BLaER1 treated with 17β-estradiol and CSF1 and Interleukin-3, amounts not matched to agents 10 nM and 100 nM (cell line): ENCODE results near the gene HDAC11.

Source experiments
- H3K27ac ChIP-seq, 11 experiments: shearing (Covaris generic); formaldehyde crosslinking; 2 replicates each; pipeline ENCODE4 v1.8.1; 2022
- H3K27me3 ChIP-seq, 11 experiments: shearing (Covaris generic); formaldehyde crosslinking; 2 replicates each; pipeline ENCODE4 v1.8.1; 2022
- H3K36me3 ChIP-seq, 11 experiments: shearing (Covaris generic); formaldehyde crosslinking; 2 replicates each; pipeline ENCODE4 v1.8.1; 2022
- H3K4me1 ChIP-seq, 10 experiments: shearing (Covaris generic); formaldehyde crosslinking; 2 replicates each; pipeline ENCODE4 v1.8.1; 2022
- H3K4me2 ChIP-seq, 11 experiments: shearing (Covaris generic); formaldehyde crosslinking; 2 replicates each; pipeline ENCODE4 v1.8.1; 2022
- H3K4me3 ChIP-seq, 10 experiments: shearing (Covaris generic); formaldehyde crosslinking; 2 replicates each; pipeline ENCODE4 v1.8.1; 2022
- H3K9ac ChIP-seq, 11 experiments: shearing (Covaris generic); formaldehyde crosslinking; 2 replicates each; pipeline ENCODE4 v1.8.1; 2022
- H3K9me3 ChIP-seq, 11 experiments: shearing (Covaris generic); formaldehyde crosslinking; replicated peaks in 1 of 11; 2 replicates each; pipeline ENCODE4 v1.8.1; 2022
- H4K20me1 ChIP-seq, 11 experiments: shearing (Covaris generic); formaldehyde crosslinking; 2 replicates each; pipeline ENCODE4 v1.8.1; 2022
- Cebpa-rat ChIP-seq, 11 experiments: shearing (Covaris generic); IDR thresholded peaks; 2 replicates each; pipeline ENCODE4 v1.8.1; 2022

HDAC11 gene

DNA sequence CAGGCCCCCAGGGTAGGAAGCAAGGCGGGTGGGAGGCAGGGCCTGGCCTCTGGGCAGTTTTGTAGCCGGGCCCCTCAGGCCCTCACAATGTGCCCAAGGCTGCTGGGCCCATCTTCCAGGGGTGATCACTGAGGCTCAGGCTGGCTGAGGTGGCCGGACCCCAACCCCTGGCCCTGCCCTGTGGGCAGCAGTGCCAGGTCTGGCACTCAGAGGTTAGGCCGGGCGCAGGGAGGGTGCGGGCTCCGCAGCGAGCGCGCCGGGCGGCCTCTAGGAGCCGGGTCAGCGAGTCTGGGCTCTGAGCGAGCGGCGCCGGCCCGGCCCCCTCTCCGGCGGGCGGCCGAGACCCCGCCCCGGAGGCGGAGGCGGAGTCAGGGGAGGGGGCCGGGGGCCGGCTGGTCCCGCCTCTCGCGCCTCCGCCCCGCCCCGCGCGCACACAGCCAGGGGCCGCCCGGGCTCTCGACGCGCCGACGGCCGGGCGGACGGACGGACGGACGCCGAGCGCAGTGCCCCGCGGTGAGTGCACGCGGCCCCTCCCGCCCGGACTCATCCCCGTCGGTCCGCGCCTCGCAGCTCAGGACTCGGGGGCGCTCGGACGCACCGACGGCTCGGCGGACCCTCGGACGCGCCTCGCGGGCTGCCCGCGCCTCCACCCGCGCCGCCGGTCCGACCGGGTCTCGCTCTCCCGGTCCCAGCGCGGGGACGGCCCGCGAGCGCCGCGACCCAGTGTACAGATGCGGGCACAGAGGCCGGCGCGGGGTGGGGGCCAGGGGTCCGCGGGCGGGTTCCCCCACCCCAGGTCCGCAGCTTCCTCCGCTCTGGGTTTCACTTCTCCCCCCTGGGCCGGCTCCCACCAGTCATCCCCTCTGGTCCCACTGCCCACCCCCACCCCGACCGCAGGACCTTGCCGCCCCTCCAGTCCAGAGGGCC lies 68.9 kb downstream of the HDAC11 start, which contains the start of gene FBLN2:
FBLN2 (plus strand) TSS at position 430 of the 927 bp plus-strand sequence. CDS start 21,231 bp downstream, outside the sequence.
- H3K27ac ChIP-seq = peak within 1 kb of the TSS in 1 of 11 experiments; percentile 26; a peak in 1 of 22 replicates

DNA sequence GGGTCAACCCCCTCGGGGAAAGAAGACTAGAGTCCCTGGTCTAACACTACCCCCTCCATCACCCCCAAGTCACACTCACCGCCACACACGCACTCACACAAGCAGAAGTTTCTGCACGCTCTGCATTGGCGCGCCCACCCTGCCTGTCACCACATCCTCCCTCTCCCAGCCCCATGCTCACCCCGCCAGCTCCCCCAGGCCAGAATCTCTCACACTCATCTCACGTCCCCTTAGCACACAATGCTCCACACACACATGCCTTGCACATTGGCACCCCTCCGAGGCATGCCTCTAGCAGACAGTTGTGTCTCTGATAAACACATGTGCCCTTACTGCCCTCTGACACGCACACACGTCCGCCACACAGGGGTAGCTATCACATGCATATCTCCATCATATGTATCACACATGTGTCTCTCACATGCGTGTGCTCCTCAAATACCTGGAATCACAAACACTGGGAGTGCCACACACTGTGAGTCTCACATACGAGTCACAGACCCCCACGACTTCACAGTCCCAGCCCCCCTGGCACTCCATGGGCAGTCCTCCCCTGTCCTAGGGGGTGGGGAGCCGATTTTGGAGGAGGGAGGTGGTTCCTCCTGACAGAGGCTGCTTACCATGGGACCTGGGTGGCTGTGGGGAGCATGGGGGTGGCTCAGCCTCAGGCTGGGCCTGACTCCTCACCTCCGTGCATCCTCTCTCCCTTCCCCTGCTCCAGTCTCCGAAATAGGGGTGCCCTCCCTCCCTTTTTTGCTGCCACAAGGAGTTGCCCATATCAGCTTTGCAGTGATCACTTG lies 69.7 kb downstream of the HDAC11 start:
- peaks cover 19 to 76% (median 59%) of the 10 kb centered on the region in 10 experiments; a peak in 19 of 20 replicates for H3K4me1 ChIP-seq
- no peaks in the 10 kb centered on the region for H3K36me3 ChIP-seq
- H3K4me2 ChIP-seq = peak overlapping the region; percentile 67 to 85 (median 78)
- peaks cover 0 to 30% (median 0%) of the 10 kb centered on the region in 11 experiments; a peak in 7 of 22 replicates for H4K20me1 ChIP-seq
- peak overlapping the region in 1 of 11 experiments; percentile 19; a peak in 1 of 22 replicates for H3K27ac ChIP-seq
- no peaks in the 10 kb centered on the region for H3K9me3 ChIP-seq
- H3K27me3 ChIP-seq = peaks cover 13 to 29% (median 22%) of the 10 kb centered on the region in 11 experiments
- TF ChIP-seq Cebpa-rat (IDR thresholded peaks at IDR 0.05) = no peak
- H3K9ac ChIP-seq = peak overlapping the region in 2 of 11 experiments; percentile 13 to 21; a peak in 3 of 22 replicates
- peak overlapping the region in 2 of 10 experiments; percentile 44 to 54; a peak in 2 of 20 replicates for H3K4me3 ChIP-seq

More for the DNA sequence above, 68.9 kb downstream of the HDAC11 start, which contains the start of gene FBLN2:
- TF ChIP-seq Cebpa-rat (IDR thresholded peaks at IDR 0.05) = no peak
- H3K27me3 ChIP-seq = peaks cover 13 to 29% (median 22%) of the 10 kb centered on the region in 11 experiments
- H3K9ac ChIP-seq = peak within 1 kb of the TSS in 4 of 11 experiments; percentile 15 to 38 (median 23); a peak in 3 of 22 replicates
- peak within 1 kb of the TSS; percentile 67 to 85 (median 78) for H3K4me2 ChIP-seq
- H3K4me3 ChIP-seq = peak within 1 kb of the TSS in 8 of 10 experiments; percentile 28 to 54 (median 44); a peak in 14 of 20 replicates
- H3K9me3 ChIP-seq = no peaks in the 10 kb centered on the region
- H4K20me1 ChIP-seq = peaks cover 0 to 30% (median 0%) of the 10 kb centered on the region in 11 experiments; a peak in 7 of 22 replicates
- peaks cover 26 to 79% (median 63%) of the 10 kb centered on the region in 10 experiments; a peak in 19 of 20 replicates for H3K4me1 ChIP-seq
- H3K36me3 ChIP-seq = no peaks in the 10 kb centered on the region

DNA sequence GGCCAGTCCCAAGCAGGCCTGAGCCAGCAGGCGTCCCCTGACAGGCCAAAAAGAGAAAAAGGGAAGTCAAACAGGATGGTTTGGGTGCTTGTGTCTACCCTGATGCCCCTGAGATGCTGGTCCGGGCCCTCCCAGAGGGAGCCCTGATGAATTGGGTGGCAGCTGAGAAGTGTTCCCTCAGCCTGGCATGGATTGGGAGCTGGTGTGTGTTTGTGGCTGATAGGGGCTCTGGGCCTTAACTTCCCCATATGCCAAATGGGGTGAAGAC lies 70.3 kb downstream of the HDAC11 start:
- no peak overlapping the region for H3K4me3 ChIP-seq
- TF ChIP-seq Cebpa-rat (IDR thresholded peaks at IDR 0.05) = no peak
- H3K4me1 ChIP-seq = peaks cover 17 to 71% (median 53%) of the 10 kb centered on the region in 10 experiments; a peak in 19 of 20 replicates
- H3K4me2 ChIP-seq = peak overlapping the region; percentile 67 to 85 (median 78); a peak in 20 of 22 replicates
- peaks cover 13 to 29% (median 22%) of the 10 kb centered on the region in 11 experiments for H3K27me3 ChIP-seq
- no peaks in the 10 kb centered on the region for H3K36me3 ChIP-seq
- no peaks in the 10 kb centered on the region for H3K9me3 ChIP-seq
- H4K20me1 ChIP-seq = peaks cover 0 to 30% (median 0%) of the 10 kb centered on the region in 11 experiments; a peak in 7 of 22 replicates
- H3K9ac ChIP-seq = peak overlapping the region in 2 of 11 experiments; percentile 13 to 21; a peak in 3 of 22 replicates
- H3K27ac ChIP-seq = peak overlapping the region in 1 of 11 experiments; percentile 19; a peak in 1 of 22 replicates

DNA sequence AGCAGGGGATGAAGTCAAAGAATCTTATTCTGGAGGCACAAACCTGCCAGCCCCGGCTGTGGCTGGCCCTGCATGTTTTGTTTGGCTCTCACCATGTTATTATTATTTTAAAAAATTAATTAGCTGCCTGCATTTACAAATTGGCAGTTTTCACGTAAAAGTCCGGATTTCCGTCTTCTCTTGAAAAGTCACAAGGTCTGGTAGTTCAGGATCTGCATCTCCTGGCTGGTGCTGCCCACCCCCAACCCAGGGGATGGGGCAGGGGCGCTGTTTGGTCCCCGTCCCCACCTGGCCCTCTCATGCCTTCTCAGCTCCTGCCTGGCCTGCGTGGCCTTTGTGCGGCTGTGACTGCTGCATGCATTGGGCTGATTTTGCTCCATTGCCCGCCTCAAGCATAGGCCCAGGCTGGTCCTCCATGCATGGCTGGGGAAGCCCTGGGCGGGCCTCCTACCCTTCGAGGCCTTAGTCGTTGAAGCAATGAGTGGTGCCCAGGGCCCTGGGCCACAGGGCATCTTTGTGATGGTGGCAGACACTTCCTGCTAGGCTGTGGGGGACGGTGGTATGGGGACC lies 70.8 kb downstream of the HDAC11 start:
- Histone ChIP-seq H3K36me3 (no peaks in the 10 kb centered on the region), H4K20me1 (peaks cover 0 to 29% (median 0%) of the 10 kb centered on the region in 11 experiments; a peak in 7 of 22 replicates), H3K27me3 (peaks cover 13 to 29% (median 22%) of the 10 kb centered on the region in 11 experiments), H3K27ac (no peak overlapping the region), H3K4me2 (peak overlapping the region in 9 of 11 experiments; percentile 68 to 85 (median 80); a peak in 18 of 22 replicates), H3K9ac (peak overlapping the region in 1 of 11 experiments; percentile 18; a peak in 1 of 22 replicates), H3K4me3 (no peak overlapping the region), H3K4me1 (peaks cover 17 to 68% (median 49%) of the 10 kb centered on the region in 10 experiments; a peak in 19 of 20 replicates), H3K9me3 (no peaks in the 10 kb centered on the region)
- no peak for TF ChIP-seq Cebpa-rat (IDR thresholded peaks at IDR 0.05)

DNA sequence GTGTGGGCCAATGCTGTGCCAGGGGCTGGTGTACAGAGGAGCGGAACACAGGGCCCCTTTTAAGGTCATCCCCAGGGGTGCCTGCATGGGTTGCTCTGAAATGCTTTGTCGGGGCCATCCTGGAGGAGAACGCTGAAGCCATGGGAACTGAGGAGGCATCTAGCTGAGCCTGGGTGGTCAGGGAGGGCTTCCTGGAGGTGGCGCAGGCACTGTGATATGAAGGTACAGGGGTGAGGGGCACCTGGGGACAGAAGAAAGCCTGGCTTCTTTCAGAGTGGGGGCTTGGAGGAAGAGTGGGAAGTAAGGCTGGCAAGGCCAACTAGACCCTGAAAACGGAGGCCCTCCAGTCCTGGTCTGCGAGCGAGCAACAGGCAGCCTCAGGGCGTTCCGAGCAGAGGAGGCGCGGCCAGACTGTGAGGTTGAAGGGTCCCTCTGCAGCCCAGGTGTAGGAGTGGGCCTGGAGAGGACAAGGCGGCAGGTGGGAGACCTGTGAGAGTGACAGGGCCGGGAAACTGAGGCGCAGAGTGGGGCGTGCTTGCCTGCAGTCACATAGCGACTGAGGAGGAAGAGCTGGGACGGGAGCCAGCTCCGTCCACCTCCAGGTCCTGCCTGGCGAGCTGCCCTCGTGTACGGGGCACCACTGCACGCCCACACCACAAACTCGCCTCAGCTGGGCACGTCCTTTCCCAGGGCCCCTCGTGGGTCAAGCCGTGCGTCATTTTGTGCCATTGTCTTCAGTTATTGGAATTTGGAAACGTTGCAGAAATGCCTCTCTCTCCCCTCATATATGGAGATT lies 72.9 kb downstream of the HDAC11 start:
- no peak for TF ChIP-seq Cebpa-rat (IDR thresholded peaks at IDR 0.05)
- Histone ChIP-seq H3K36me3 (no peaks in the 10 kb centered on the region), H3K9me3 (no peaks in the 10 kb centered on the region), H4K20me1 (peaks cover 0 to 23% (median 0%) of the 10 kb centered on the region in 11 experiments; a peak in 7 of 22 replicates), H3K4me1 (peaks cover 17 to 81% (median 59%) of the 10 kb centered on the region in 10 experiments; a peak in 19 of 20 replicates), H3K4me2 (peak overlapping the region in 3 of 11 experiments; percentile 5 to 29 (median 14); a peak in 1 of 22 replicates), H3K9ac (no peak overlapping the region), H3K4me3 (no peak overlapping the region), H3K27me3 (peaks cover 13 to 23% (median 20%) of the 10 kb centered on the region in 11 experiments), H3K27ac (no peak overlapping the region)

DNA sequence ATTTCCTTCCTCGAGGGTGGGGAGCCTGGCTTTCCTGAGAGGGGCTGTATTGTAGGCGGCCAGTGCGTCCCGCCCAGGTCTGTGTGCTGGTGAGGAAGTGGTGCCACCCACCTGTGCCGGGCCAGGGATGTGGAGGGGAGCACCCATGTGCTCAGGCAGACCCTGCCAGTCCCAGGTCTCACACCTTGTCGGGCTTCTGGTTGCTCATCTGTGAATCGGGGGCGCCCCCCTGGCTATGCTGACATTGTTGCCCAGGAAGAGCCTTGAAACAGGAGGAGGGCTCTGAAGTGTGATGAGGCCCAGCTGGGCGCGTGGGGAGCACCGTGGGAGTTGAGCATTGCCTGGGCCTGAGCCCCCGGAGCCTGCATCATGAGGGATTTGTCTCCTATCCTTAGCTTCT lies 73.6 kb downstream of the HDAC11 start:
- peaks cover 7 to 17% (median 14%) of the 10 kb centered on the region in 11 experiments for H3K27me3 ChIP-seq
- H3K36me3 ChIP-seq = no peaks in the 10 kb centered on the region
- peak overlapping the region in 6 of 11 experiments; percentile 23 to 47 (median 33); a peak in 9 of 22 replicates for H3K4me2 ChIP-seq
- H4K20me1 ChIP-seq = peaks cover 0 to 18% (median 0%) of the 10 kb centered on the region in 11 experiments; a peak in 7 of 22 replicates
- TF ChIP-seq Cebpa-rat (IDR thresholded peaks at IDR 0.05) = no peak
- no peak overlapping the region for H3K4me3 ChIP-seq
- peaks cover 16 to 80% (median 54%) of the 10 kb centered on the region in 10 experiments; a peak in 19 of 20 replicates for H3K4me1 ChIP-seq
- H3K9me3 ChIP-seq = no peaks in the 10 kb centered on the region
- no peak overlapping the region for H3K27ac ChIP-seq
- no peak overlapping the region for H3K9ac ChIP-seq

DNA sequence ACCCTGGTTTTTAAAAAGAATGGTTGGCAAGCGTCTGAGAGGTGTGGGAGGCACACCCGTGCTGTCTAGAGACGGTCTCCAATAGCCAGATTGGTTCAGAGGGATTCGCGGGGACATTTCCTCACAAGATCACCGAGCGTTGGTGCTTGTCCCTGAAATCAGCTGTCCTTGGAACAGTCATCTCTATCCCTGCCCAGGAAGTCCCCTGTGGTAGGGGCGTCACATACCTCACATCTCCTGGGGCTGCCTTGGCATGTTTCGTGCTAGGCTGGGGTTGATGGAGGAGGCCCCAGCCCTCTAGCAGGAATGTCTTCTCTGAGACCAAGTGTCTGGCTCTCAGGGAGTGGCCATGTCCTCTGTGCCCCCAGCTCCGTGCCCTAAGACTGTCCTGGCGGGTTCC lies 75.6 kb downstream of the HDAC11 start:
- no peak for TF ChIP-seq Cebpa-rat (IDR thresholded peaks at IDR 0.05)
- Histone ChIP-seq H3K4me3 (no peak overlapping the region), H3K4me2 (peak overlapping the region in 5 of 11 experiments; percentile 5 to 75 (median 40); a peak in 6 of 22 replicates), H3K27me3 (no peaks in the 10 kb centered on the region; a peak in 2 of 22 replicates), H3K9ac (no peak overlapping the region), H3K4me1 (peaks cover 4 to 61% (median 36%) of the 10 kb centered on the region in 10 experiments; a peak in 18 of 20 replicates), H4K20me1 (peaks cover 0 to 5% (median 0%) of the 10 kb centered on the region in 11 experiments; a peak in 2 of 22 replicates), H3K36me3 (no peaks in the 10 kb centered on the region), H3K27ac (no peak overlapping the region), H3K9me3 (no peaks in the 10 kb centered on the region)
